Stimulated activated CD4-positive, alpha-beta T cell treated with anti-CD3 and anti-CD28 coated beads, Interleukin-2, amount 100 ng/mL, for 48 hours (primary cell): ENCODE data around the gene PGBD5.

Experiments used
- DNase-seq, 2 donors: peaks; one replicate each; pipeline ENCODE4 v3.0.0-alpha.2; 2020

PGBD5 gene

DNA sequence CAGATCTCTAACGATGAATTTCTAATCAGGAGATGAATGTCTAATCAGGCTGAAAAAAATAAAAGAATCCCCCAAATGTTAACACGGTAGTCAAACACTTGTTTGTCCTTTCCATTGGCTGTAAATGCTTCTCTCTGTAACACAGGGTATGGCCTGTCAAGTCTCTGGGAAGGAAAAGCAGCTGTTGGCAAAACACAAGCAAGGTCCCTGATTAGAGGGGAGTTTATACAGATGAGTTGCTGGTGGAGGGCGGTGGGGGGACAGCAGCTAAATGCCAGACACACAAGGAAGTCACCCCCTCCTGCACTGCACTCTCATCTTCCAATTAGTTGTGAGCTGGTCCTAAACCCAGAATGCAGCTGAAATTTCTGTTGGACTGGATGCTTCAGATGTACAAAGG lies 51.0 kb downstream of the PGBD5 start:
- no peak for DNase-seq

- DNase-seq: no peak
Observed at GRCh38 chr1:230371923-230372703, 54.0 kb downstream of the PGBD5 start.

- no peak for DNase-seq
Observed at GRCh38 chr1:230370109-230370508, 56.0 kb downstream of the PGBD5 start.

- DNase-seq: no peak
Observed at GRCh38 chr1:230368871-230369270, 57.3 kb downstream of the PGBD5 start.

DNA sequence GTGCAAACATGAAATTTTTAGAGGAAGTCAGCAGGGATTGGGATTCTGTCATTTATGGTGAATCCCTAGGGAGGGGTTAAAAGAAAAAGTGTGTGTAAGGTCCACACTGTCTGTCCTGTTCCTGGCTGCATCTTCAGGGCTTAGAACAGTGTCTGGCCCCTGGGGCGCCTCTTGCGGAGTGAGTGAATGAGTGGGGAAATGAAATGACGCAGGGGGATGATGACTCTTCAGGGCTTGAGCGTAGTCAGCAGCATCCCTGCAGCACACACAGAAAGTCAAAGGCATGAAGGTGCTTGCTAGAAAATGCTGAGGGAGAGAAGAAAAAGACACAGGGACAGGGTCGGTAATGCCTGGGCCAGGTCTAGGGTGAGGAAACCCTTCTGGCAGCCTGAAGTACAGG lies 57.8 kb downstream of the PGBD5 start:
- no peak for DNase-seq

GRCh38 chr1:230366504-230366915 lies 59.6 kb downstream of the PGBD5 start:
- DNase-seq: no peak

DNA sequence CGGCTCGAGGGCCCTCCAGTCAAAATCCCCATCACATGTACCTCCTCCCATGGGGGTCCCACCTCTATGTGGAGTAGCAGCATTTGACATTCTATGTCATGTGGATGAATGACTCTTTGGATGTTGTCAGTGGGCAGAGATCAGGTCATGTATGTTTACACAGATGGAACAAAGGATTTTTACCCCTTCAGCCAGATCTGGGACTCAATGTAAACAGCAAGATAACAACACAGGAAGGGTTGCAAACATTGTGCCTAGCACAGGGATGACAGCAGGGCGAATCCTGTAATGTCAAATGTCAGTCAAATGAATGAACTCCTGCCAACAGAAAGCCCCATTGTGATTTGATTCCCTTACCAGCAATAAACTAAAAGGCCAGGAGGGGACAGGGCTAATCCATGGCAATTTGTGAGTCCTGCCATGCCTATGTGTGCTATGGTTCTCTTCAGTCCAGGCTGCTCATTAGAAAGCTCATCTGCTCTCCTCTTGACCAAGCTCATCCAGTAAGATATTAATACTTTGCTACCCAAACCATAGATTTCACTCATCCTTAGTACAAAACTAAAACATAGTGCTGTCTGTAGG lies 60.3 kb downstream of the PGBD5 start:
- no peak for DNase-seq

GRCh38 chr1:230362949-230363348 lies 63.2 kb downstream of the PGBD5 start:
- no peak for DNase-seq

GRCh38 chr1:230361941-230362340 lies 64.2 kb downstream of the PGBD5 start:
- DNase-seq: no peak

- no peak for DNase-seq
Observed at GRCh38 chr1:230359992-230360668, 66.0 kb downstream of the PGBD5 start.

GRCh38 chr1:230356869-230357794 lies 69.0 kb downstream of the PGBD5 start:
- DNase-seq: no peak

DNA sequence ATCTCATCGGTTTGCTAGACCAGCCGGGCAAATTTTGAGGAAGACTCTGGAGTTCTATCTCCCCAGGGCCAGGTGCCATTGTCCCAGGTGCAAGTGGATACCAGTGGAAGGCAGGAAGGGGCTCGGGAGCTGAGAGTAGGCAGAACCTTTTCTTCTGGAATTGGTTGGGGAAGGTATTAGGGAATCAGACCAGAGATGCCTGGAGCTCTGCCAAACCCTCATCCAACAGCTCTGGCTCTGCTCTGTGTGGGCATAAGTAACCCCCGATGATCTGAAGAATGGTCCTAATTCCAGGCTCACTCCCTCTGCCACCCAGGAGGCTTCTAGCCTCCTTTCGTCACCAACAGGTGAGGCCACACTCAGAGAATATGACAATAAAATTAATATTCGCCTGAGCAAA lies 69.9 kb downstream of the PGBD5 start:
- DNase-seq: no peak

DNA sequence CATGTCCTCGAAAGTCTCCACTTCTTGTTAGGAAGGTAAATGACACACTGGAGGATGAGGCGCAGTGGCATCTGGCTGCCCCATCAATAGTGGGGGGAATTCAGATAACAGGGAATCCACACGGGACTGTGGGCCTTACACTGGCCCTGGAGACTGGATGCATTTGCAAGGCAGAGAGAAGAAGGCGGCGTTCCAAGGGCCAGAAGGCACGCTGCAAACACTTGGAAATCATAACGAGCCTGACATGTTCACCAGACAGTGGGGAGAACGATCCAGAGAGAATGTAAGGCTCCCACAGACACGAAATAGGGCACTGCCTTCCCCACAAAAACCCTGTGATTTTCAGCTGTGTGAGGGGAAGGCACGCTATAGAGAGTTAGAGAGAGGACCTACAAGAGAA lies 70.5 kb downstream of the PGBD5 start:
- DNase-seq: no peak

GRCh38 chr1:230355128-230355527 lies 71.0 kb downstream of the PGBD5 start:
- DNase-seq: no peak

- DNase-seq: no peak
Observed at GRCh38 chr1:230354005-230354404, 72.1 kb downstream of the PGBD5 start.

GRCh38 chr1:230352537-230352936 lies 73.6 kb downstream of the PGBD5 start:
- DNase-seq: no peak

DNA sequence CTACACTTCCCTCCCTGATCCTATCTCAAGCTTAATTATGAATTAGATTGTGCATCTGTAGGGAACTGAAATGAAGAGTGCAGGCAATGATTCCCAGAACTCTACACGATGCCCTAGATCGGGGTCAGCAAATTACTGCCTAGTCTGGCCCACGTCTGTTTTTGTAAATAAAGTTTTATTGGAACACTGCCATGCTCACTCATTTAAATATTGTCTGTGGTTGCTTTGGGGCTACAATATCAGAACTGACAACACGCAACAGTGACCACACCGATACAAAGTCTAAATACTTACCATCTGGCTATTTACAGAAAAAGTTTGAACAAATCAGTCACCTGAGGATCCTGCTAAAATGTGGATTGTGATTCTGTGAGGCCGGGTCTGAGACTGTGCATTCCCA lies 74.1 kb downstream of the PGBD5 start:
- DNase-seq: no peak

DNA sequence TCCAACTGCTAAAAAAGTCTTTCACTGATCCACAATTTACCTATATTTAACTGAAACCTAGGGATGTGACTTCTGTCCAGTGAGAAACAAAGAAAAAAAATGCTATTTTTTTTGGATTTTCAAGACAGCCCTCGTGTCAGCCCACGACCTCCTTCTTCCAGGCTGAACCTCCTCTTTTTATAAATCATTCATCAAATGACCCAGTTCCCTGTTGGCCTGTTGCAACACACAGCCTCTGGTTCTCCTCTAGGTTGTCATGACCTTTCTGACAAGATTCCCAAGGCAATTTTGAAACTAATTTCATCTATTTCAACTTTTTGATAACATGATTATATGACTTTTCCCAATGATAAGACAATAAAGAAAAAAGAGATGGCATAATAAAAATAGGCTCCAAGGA lies 74.6 kb downstream of the PGBD5 start:
- no peak for DNase-seq

GRCh38 chr1:230350208-230350921 lies 75.8 kb downstream of the PGBD5 start:
- no peak for DNase-seq

DNA sequence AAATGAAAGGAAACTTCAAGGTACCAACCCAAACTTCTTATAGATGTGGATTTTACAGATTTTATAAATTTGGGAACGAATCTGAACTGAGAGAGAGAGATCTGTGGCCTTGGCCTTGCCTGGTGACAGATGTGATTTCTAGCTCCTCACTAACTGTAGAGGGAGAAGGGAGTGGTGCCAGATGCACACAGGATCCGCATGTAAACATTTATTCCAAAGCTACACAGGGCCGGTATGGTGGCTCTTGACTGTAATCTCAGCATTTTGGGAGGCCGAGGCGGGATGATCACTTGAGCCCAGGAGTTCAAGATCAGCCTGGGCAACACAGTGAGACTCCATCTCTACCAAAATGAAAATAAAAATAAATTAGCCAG lies 77.1 kb downstream of the PGBD5 start:
- DNase-seq: no peak

GRCh38 chr1:230348386-230349019 lies 77.6 kb downstream of the PGBD5 start:
- DNase-seq: no peak

DNA sequence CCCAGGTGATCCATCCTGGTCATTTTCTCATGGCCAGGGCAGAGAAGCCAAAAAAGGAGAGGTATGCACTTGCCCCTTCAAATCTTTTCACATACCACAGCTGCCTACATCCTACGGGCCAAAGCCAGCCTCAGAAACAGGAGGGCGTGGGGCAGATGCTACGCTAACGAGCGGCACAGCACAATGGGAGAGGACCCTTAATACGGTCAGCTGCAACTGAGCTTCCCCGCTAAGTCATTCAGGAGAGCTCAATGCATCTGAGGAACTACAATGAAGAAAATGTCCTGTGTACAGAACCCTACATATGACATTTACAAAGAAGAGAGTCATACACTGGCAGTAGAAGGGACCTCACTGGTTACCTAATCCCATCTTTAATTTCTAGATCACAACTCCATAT lies 78.2 kb downstream of the PGBD5 start:
- no peak for DNase-seq
